ENCODE measurements around the gene SOWAHA.
A peak's percentile ranks its signal among the peaks of the same experiment; 100 is the strongest.

The SOWAHA gene

GRCh38 chr5:132810605-132811004 is 2.5 kb upstream of the SOWAHA start:
- DNase-seq = no peak

- DNase-seq = no peak
These were observed 858 bp upstream of the SOWAHA start for GRCh38 chr5:132812123-132812765.

GRCh38 chr5:132813599-132814502 is 749 bp downstream of the SOWAHA start:
- DNase-seq = peak; percentile 17

- no peak for DNase-seq
These were observed 1.6 kb downstream of the SOWAHA start for GRCh38 chr5:132814503-132815294.

GRCh38 chr5:132815454-132815853 is 2.4 kb downstream of the SOWAHA start:
- no peak for DNase-seq

GRCh38 chr5:132816083-132816482 is 3.0 kb downstream of the SOWAHA start:
- no peak for DNase-seq

GRCh38 chr5:132816554-132816953 is 3.5 kb downstream of the SOWAHA start:
- no peak for DNase-seq

GRCh38 chr5:132817011-132817410 is 3.9 kb downstream of the SOWAHA start:
- no peak for DNase-seq

GRCh38 chr5:132819468-132819867 is 6.4 kb downstream of the SOWAHA start:
- no peak for DNase-seq

- peak; percentile 90 for DNase-seq
These were observed 7.2 kb downstream of the SOWAHA start for GRCh38 chr5:132820162-132820754.

GRCh38 chr5:132821350-132821749 is 8.2 kb downstream of the SOWAHA start:
- DNase-seq = no peak

GRCh38 chr5:132821791-132822190 is 8.7 kb downstream of the SOWAHA start:
- DNase-seq = no peak

GRCh38 chr5:132822650-132823480 is 9.8 kb downstream of the SOWAHA start:
- no peak for DNase-seq

GRCh38 chr5:132823481-132824050 is 10.5 kb downstream of the SOWAHA start:
- DNase-seq = no peak

- no peak for DNase-seq
These were observed 11.3 kb downstream of the SOWAHA start for GRCh38 chr5:132824426-132824825.

- no peak for DNase-seq
These were observed 12.1 kb downstream of the SOWAHA start for GRCh38 chr5:132825033-132825833.

GRCh38 chr5:132825834-132826391 is 12.8 kb downstream of the SOWAHA start:
- DNase-seq = no peak

GRCh38 chr5:132826424-132827082 is 13.5 kb downstream of the SOWAHA start:
- no peak for DNase-seq

GRCh38 chr5:132827943-132828673 is 15.0 kb downstream of the SOWAHA start:
- no peak for DNase-seq
